MM.1S (cell line): ENCODE results near the gene FAM83F.

Source experiments
- DNase-seq: peaks from one replicate; pipeline ENCODE4 v3.0.0-alpha.2; 2015
- H2AFZ ChIP-seq: fragments of 300-600 bp; sonication (generic); 2 replicates; pipeline ENCODE4 v1.6.0; 2016; ENCODE audit warnings: antibody characterized with exemption, low read length
- H3F3A ChIP-seq: fragments of 300-600 bp; sonication (generic); 2 replicates; pipeline ENCODE4 v1.6.1; 2016; ENCODE audit warnings: mild to moderate bottlenecking, antibody characterized with exemption, low read length, moderate library complexity, mixed read lengths; ENCODE audit not compliant: insufficient read depth
- H3K27ac ChIP-seq: fragments of 300-600 bp; sonication (generic); 2 replicates; pipeline ENCODE4 v1.5.1; 2016; ENCODE audit warnings: mild to moderate bottlenecking, low read length
- H3K27me3 ChIP-seq: fragments of 300-600 bp; sonication (generic); replicated peaks from 2 replicates; pipeline ENCODE4 v1.6.0; 2016; ENCODE audit warnings: low read length; ENCODE audit not compliant: insufficient read depth
- H3K36me3 ChIP-seq: fragments of 300-600 bp; sonication (generic); replicated peaks from 2 replicates; pipeline ENCODE4 v1.6.1; 2016; ENCODE audit warnings: mild to moderate bottlenecking, low read length, mixed read lengths; ENCODE audit not compliant: insufficient read depth
- H3K4me1 ChIP-seq: fragments of 300-600 bp; sonication (generic); 2 replicates; pipeline ENCODE4 v1.6.1; 2016; ENCODE audit warnings: low read length, mixed read lengths
- H3K4me2 ChIP-seq: fragments of 300-600 bp; sonication (generic); 2 replicates; pipeline ENCODE4 v1.6.0; 2016; ENCODE audit warnings: low read depth, low read length
- H3K4me3 ChIP-seq: fragments of 300-600 bp; sonication (generic); 2 replicates; pipeline ENCODE4 v1.5.1; 2016; ENCODE audit warnings: low read length, mixed read lengths
- H3K79me2 ChIP-seq: fragments of 300-600 bp; sonication (generic); 2 replicates; pipeline ENCODE4 v1.6.1; 2016; ENCODE audit warnings: mixed run types, low read length, mixed read lengths
- H3K9ac ChIP-seq: fragments of 300-600 bp; sonication (generic); 2 replicates; pipeline ENCODE4 v1.6.1; 2016; ENCODE audit warnings: low read length, mixed read lengths
- H3K9me2 ChIP-seq: fragments of 300-600 bp; sonication (generic); replicated peaks from 2 replicates; pipeline ENCODE4 v1.6.1; 2016; ENCODE audit warnings: mild to moderate bottlenecking, low read length, mixed read lengths; ENCODE audit not compliant: insufficient read depth
- H3K9me3 ChIP-seq: fragments of 300-600 bp; sonication (generic); replicated peaks from 2 replicates; pipeline ENCODE4 v1.6.1; 2016; ENCODE audit warnings: mild to moderate bottlenecking, low read length, mixed read lengths; ENCODE audit not compliant: insufficient read depth
- H4K20me1 ChIP-seq: fragments of 300-600 bp; sonication (generic); 2 replicates; pipeline ENCODE4 v1.6.1; 2016; ENCODE audit warnings: mild to moderate bottlenecking, low read length, moderate library complexity, mixed read lengths; ENCODE audit not compliant: insufficient read depth
- EZH2 ChIP-seq: fragments of 300-600 bp; sonication (generic); optimal IDR thresholded peaks from 2 replicates; pipeline ENCODE3; 2017; ENCODE audit warnings: low read depth, mild to moderate bottlenecking, antibody characterized with exemption, low read length, mixed read lengths
- EZH2phosphoT487 ChIP-seq: fragments of 300-600 bp; sonication (generic); IDR thresholded peaks from 2 replicates; pipeline ENCODE4 v1.6.1; 2018; ENCODE audit warnings: antibody characterized with exemption, low read length
- TF ChIP-seq, protein P1 (sequence below): fragments of 300-600 bp; sonication (generic); IDR thresholded peaks from 2 replicates; pipeline ENCODE4 v1.5.1; 2016; ENCODE audit warnings: antibody characterized with exemption, low read length, mixed read lengths

FAM83F gene

DNA sequence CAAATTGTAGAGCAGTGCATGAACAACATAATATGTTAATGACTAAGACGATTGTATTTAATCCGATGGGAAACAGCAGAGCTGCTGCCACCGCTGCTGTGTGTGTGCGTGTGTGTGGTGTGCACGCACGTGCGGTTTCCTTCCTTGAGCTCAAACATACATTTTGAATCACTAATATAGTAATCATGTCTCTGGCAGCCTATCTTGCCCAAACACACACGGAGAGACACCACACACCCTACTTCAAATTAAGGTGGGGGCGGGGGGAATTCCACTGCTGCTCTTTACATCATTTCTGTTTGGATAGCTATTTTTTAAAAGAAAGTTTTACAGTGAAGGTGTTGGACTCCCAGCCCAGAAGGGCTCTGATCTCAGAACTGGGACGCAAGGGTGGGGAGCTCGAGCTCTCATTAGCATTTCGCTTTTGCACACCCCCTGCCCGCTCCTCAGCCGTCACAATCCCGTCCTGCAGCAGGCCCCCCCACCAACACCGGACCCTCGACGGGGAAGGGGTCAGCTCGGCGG is 651 bp upstream of the FAM83F start:
- Histone ChIP-seq H3K27me3 (no peaks in the 10 kb centered on the region), H3K9me3 (no peaks in the 10 kb centered on the region), H2AFZ (no peak overlapping the region), H3K4me2 (no peak overlapping the region), H3K9ac (no peak overlapping the region), H4K20me1 (no peaks in the 10 kb centered on the region), H3K27ac (no peak overlapping the region), H3K9me2 (no peaks in the 10 kb centered on the region), H3K79me2 (no peaks in the 10 kb centered on the region), H3K4me1 (no peaks in the 10 kb centered on the region), H3K36me3 (no peaks in the 10 kb centered on the region), H3K4me3 (no peak overlapping the region), H3F3A (no peaks in the 10 kb centered on the region)
- TF ChIP-seq, protein P1, sequence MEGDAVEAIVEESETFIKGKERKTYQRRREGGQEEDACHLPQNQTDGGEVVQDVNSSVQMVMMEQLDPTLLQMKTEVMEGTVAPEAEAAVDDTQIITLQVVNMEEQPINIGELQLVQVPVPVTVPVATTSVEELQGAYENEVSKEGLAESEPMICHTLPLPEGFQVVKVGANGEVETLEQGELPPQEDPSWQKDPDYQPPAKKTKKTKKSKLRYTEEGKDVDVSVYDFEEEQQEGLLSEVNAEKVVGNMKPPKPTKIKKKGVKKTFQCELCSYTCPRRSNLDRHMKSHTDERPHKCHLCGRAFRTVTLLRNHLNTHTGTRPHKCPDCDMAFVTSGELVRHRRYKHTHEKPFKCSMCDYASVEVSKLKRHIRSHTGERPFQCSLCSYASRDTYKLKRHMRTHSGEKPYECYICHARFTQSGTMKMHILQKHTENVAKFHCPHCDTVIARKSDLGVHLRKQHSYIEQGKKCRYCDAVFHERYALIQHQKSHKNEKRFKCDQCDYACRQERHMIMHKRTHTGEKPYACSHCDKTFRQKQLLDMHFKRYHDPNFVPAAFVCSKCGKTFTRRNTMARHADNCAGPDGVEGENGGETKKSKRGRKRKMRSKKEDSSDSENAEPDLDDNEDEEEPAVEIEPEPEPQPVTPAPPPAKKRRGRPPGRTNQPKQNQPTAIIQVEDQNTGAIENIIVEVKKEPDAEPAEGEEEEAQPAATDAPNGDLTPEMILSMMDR = no peak
- no peak for TF ChIP-seq EZH2
- DNase-seq = no peak

DNA sequence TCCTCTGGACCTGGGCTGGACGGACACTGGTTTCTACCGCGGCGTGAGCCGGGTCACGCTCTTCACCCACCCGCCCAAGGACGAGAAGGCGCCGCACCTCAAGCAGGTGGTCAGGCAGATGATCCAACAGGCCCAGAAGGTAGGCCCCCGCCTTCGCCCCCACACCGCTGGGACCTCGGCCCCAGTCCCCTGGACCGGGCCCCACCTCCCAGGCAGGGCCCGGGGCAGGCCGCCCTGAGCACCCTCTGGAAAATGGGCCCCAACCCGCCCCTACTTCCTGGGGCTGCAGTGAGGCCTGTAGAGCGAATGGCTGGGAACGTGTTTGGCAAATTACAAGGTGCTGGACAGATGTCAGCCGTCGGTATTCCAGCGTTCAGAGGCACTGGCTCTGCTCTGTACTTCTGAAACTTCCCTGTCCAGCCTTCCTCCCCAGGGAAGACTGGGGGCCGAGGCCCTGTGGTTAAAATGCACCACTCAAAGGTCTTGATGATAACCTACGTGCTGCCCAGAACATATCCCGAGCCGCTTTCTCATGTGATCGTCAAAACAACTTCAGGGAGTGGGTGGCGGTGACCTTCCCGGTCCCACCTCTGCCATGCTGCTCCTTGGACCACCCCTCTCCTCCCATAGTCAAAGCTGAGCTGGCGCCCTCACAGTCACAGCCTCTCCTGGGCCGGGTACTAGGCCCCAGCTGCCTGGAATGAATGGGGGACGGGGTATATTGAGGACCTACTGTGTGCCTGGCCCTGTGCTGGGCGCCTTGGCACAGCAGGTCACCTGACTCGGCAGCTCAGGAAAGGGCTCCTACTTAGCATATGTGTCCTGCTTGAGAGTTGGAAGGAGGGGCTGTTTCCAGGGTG is 869 bp downstream of the FAM83F start:
- no peaks in the 10 kb centered on the region for H3K9me3 ChIP-seq
- no peak overlapping the region for H3K4me3 ChIP-seq
- no peaks in the 10 kb centered on the region for H3K9me2 ChIP-seq
- no peak overlapping the region for H3K9ac ChIP-seq
- H2AFZ ChIP-seq = no peak overlapping the region
- H3K27me3 ChIP-seq = no peaks in the 10 kb centered on the region
- no peak overlapping the region for H3K4me2 ChIP-seq
- no peaks in the 10 kb centered on the region for H3K79me2 ChIP-seq
- H3K27ac ChIP-seq = no peak overlapping the region
- TF ChIP-seq EZH2 (no peak), EZH2phosphoT487 (no peak)
- TF ChIP-seq, protein P1 = no peak
- no peaks in the 10 kb centered on the region for H3K36me3 ChIP-seq
- no peaks in the 10 kb centered on the region for H4K20me1 ChIP-seq
- H3F3A ChIP-seq = no peaks in the 10 kb centered on the region
- no peak for DNase-seq
- no peaks in the 10 kb centered on the region for H3K4me1 ChIP-seq

DNA sequence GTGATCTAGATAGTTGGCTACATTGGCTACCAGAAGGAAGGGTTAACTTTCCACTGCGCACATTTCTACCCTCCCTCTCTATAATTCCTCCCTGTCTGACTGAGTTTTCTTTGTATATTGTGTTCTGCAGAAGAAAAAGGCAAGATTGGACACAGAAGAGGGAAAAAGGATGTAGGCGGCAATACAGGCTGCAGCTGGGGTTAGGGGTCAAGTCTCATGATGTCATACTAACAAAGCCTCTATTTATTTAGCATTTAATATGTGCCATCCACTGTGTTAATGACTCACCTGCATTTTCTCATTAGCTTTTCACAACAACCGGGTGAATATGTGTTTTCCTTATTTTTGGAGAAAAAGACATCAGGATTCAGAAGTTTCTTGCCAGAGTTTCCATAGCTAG is 2.0 kb downstream of the FAM83F start:
- H3K9ac ChIP-seq = no peak overlapping the region
- no peak overlapping the region for H2AFZ ChIP-seq
- no peaks in the 10 kb centered on the region for H3K36me3 ChIP-seq
- no peaks in the 10 kb centered on the region for H3F3A ChIP-seq
- H3K79me2 ChIP-seq = no peaks in the 10 kb centered on the region
- no peaks in the 10 kb centered on the region for H4K20me1 ChIP-seq
- no peak for DNase-seq
- no peaks in the 10 kb centered on the region for H3K9me3 ChIP-seq
- H3K27ac ChIP-seq = no peak overlapping the region
- no peak overlapping the region for H3K4me3 ChIP-seq
- no peak for TF ChIP-seq EZH2
- TF ChIP-seq EZH2phosphoT487 = no peak
- TF ChIP-seq, protein P1 = no peak
- H3K4me2 ChIP-seq = no peak overlapping the region
- no peaks in the 10 kb centered on the region for H3K27me3 ChIP-seq
- no peaks in the 10 kb centered on the region for H3K4me1 ChIP-seq
- H3K9me2 ChIP-seq = no peaks in the 10 kb centered on the region
